ENCODE results near the gene CLRN1. TPM values are rescaled to one million over a fixed set of nuclear protein-coding genes. Genes with fewer than 3 reads are reported as not detected.

The CLRN1 gene
- total RNA-seq, 1 donor: not detected

- Histone ChIP-seq H3K27ac (ENCODE audit: low read depth, low read length) (no peak overlapping the region), H3K27me3 (ENCODE audit: insufficient read depth, low read length) (peaks cover 7% of the 10 kb centered on the region), H3K4me1 (ENCODE audit: insufficient read depth, low read length) (peaks cover 8% of the 10 kb centered on the region), H3K36me3 (ENCODE audit: insufficient read depth, low read length) (no peaks in the 10 kb centered on the region), H3K4me2 (ENCODE audit: insufficient read depth, low read length) (no peak overlapping the region), H4K20me1 (ENCODE audit: insufficient read depth, low read length) (no peaks in the 10 kb centered on the region), H3K79me2 (ENCODE audit: insufficient read depth, low read length) (no peaks in the 10 kb centered on the region), H3K9me3 (ENCODE audit: low read depth, low read length) (no peaks in the 10 kb centered on the region), H3K4me3 (ENCODE audit: insufficient read depth, low read length) (no peak overlapping the region), H2AFZ (ENCODE audit: low read length) (no peak overlapping the region)
- DNase-seq (ENCODE audit: insufficient read length, low spot score, missing footprints): no peak
- no peak for TF ChIP-seq CTCF (IDR thresholded peaks at IDR 0.05; ENCODE audit: extremely low read depth, low read depth, low read length)
Measured at GRCh38 chr3:150968341-150969035, 4.0 kb downstream of the CLRN1 start.

- Histone ChIP-seq H4K20me1 (ENCODE audit: insufficient read depth, low read length) (no peaks in the 10 kb centered on the region), H3K79me2 (ENCODE audit: insufficient read depth, low read length) (no peaks in the 10 kb centered on the region), H3K27me3 (ENCODE audit: insufficient read depth, low read length) (peaks cover 24% of the 10 kb centered on the region), H3K36me3 (ENCODE audit: insufficient read depth, low read length) (no peaks in the 10 kb centered on the region), H3K27ac (ENCODE audit: low read depth, low read length) (no peak overlapping the region), H3K9me3 (ENCODE audit: low read depth, low read length) (no peaks in the 10 kb centered on the region), H3K4me3 (ENCODE audit: insufficient read depth, low read length) (no peak overlapping the region), H2AFZ (ENCODE audit: low read length) (no peak overlapping the region), H3K4me2 (ENCODE audit: insufficient read depth, low read length) (no peak overlapping the region), H3K4me1 (ENCODE audit: insufficient read depth, low read length) (no peaks in the 10 kb centered on the region)
- no peak for DNase-seq (ENCODE audit: insufficient read length, low spot score, missing footprints)
- TF ChIP-seq CTCF (IDR thresholded peaks at IDR 0.05; ENCODE audit: extremely low read depth, low read depth, low read length): no peak
Measured at GRCh38 chr3:150965436-150965835, 7.1 kb downstream of the CLRN1 start.

GRCh38 chr3:150961949-150962348 is 10.6 kb downstream of the CLRN1 start:
- H3K4me3 ChIP-seq (ENCODE audit: insufficient read depth, low read length): no peak overlapping the region
- H3K27ac ChIP-seq (ENCODE audit: low read depth, low read length): no peak overlapping the region
- H2AFZ ChIP-seq (ENCODE audit: low read length): no peak overlapping the region
- no peaks in the 10 kb centered on the region for H3K9me3 ChIP-seq (ENCODE audit: low read depth, low read length)
- H4K20me1 ChIP-seq (ENCODE audit: insufficient read depth, low read length): no peaks in the 10 kb centered on the region
- H3K36me3 ChIP-seq (ENCODE audit: insufficient read depth, low read length): no peaks in the 10 kb centered on the region
- no peaks in the 10 kb centered on the region for H3K79me2 ChIP-seq (ENCODE audit: insufficient read depth, low read length)
- H3K4me2 ChIP-seq (ENCODE audit: insufficient read depth, low read length): no peak overlapping the region
- no peak for TF ChIP-seq CTCF (IDR thresholded peaks at IDR 0.05; ENCODE audit: extremely low read depth, low read depth, low read length)
- peaks cover 38% of the 10 kb centered on the region for H3K27me3 ChIP-seq (ENCODE audit: insufficient read depth, low read length)
- no peak for DNase-seq (ENCODE audit: insufficient read length, low spot score, missing footprints)
- no peaks in the 10 kb centered on the region for H3K4me1 ChIP-seq (ENCODE audit: insufficient read depth, low read length)

- H4K20me1 ChIP-seq (ENCODE audit: insufficient read depth, low read length): no peaks in the 10 kb centered on the region
- H3K36me3 ChIP-seq (ENCODE audit: insufficient read depth, low read length): no peaks in the 10 kb centered on the region
- H3K27me3 ChIP-seq (ENCODE audit: insufficient read depth, low read length): peaks cover 42% of the 10 kb centered on the region
- DNase-seq (ENCODE audit: insufficient read length, low spot score, missing footprints): no peak
- H3K4me3 ChIP-seq (ENCODE audit: insufficient read depth, low read length): no peak overlapping the region
- no peaks in the 10 kb centered on the region for H3K4me1 ChIP-seq (ENCODE audit: insufficient read depth, low read length)
- no peak overlapping the region for H2AFZ ChIP-seq (ENCODE audit: low read length)
- H3K4me2 ChIP-seq (ENCODE audit: insufficient read depth, low read length): no peak overlapping the region
- no peak overlapping the region for H3K27ac ChIP-seq (ENCODE audit: low read depth, low read length)
- H3K9me3 ChIP-seq (ENCODE audit: low read depth, low read length): no peaks in the 10 kb centered on the region
- H3K79me2 ChIP-seq (ENCODE audit: insufficient read depth, low read length): no peaks in the 10 kb centered on the region
- no peak for TF ChIP-seq CTCF (IDR thresholded peaks at IDR 0.05; ENCODE audit: extremely low read depth, low read depth, low read length)
Measured at GRCh38 chr3:150960708-150961684, 11.5 kb downstream of the CLRN1 start.
